ENCODE measurements around the gene CEBPG. TPM values are rescaled to one million over a fixed set of nuclear protein-coding genes. Genes with fewer than 3 reads are reported as not detected.

CEBPG gene
- total RNA-seq, 1 donor from 2014 or later: 21.2 TPM

DNA sequence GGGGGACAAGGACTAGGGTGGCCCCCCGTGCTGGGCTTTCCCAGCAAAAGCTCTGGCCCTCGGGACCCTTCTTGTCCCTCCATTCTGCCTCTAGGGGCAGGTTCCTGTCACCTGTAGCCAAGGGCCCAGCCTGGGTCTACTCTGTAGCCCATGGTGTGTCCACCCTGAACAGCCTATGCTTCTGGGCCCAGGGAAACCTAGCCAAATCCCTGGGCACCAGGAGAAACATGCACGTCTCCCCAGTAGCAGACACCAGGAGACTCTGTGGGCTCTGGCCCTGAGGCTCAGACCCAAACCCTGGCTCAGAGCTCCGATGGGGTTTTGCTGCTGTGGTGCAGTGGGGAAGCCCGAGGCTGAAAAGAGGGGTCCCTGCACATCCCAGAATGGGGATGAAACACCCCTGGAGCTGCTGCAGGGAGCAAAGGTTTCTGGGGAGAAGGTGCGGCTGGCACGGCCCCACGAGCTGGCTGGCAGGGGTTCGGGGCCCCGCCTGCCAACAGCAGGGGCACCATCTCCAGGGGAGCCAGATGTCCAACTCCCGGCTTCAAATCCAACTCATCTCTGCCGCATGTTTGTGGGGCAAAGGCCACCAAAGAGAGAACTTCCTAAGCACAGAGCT, 18.2 kb downstream of the CEBPG start:
- ATAC-seq: no peak
- peak; percentile 56 for DNase-seq (ENCODE audit: low spot score)
- intact Hi-C loops (cut with DNase I): loop anchor here (2.0 kb wide), 1 partner anchor 17 kb away; no protein-coding TSS in a partner anchor

GRCh38 chr19:33392341-33393285, 19.1 kb downstream of the CEBPG start:
- intact Hi-C loops (cut with DNase I): loop anchor here (2.0 kb wide), 1 partner anchor 16 kb away; no protein-coding TSS in a partner anchor
- no peak for ATAC-seq
- peak; percentile 62 for DNase-seq (ENCODE audit: low spot score)

DNA sequence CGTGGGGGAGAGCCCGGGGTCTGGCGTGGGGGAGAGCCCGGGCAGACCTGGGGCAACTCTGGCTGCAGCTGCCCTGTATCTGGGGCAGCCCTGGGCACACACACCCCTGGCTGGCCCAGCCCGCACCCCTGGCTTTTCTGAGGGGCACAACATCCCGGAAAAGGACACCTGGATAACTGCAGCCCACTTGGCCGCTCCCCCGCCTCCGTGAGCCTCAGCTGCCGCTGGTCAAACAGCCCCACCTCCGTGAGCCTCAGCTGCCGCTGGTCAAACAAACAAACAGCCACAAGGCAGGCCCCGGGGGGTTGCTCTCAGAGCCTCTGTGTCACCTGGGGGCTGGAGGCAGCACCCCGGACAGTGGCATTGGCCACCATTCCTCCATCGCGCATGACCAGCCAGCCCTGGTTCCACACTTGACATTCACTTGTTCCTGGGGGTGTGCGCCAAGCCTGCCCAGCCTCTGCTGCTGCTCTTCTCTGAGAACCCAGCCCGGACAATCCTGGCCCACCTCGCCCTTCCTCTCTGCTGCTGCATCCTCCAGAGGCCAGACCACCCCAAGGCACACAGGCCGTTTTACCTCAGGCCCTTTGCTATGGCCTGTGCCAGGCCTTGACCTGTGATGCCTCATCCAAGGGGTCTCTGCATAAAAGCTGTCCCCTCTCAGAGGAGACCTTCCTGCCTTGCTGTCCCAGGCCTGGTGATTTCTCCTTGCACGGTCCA, 19.9 kb downstream of the CEBPG start:
- intact Hi-C loops (cut with DNase I): loop anchor here (2.0 kb wide), 1 partner anchor 15 kb away; no protein-coding TSS in a partner anchor
- DNase-seq (ENCODE audit: low spot score) (peak; percentile 63), ATAC-seq (no peak)

- ATAC-seq (peak; percentile 67), DNase-seq (ENCODE audit: low spot score) (peak; percentile 59)
- intact Hi-C loops (cut with DNase I): no loop called here
Measured at GRCh38 chr19:33394006-33394722, 20.7 kb downstream of the CEBPG start.

GRCh38 chr19:33394723-33395560, 21.4 kb downstream of the CEBPG start:
- intact Hi-C loops (cut with DNase I): no loop called here
- DNase-seq (ENCODE audit: low spot score) (no peak), ATAC-seq (no peak)

DNA sequence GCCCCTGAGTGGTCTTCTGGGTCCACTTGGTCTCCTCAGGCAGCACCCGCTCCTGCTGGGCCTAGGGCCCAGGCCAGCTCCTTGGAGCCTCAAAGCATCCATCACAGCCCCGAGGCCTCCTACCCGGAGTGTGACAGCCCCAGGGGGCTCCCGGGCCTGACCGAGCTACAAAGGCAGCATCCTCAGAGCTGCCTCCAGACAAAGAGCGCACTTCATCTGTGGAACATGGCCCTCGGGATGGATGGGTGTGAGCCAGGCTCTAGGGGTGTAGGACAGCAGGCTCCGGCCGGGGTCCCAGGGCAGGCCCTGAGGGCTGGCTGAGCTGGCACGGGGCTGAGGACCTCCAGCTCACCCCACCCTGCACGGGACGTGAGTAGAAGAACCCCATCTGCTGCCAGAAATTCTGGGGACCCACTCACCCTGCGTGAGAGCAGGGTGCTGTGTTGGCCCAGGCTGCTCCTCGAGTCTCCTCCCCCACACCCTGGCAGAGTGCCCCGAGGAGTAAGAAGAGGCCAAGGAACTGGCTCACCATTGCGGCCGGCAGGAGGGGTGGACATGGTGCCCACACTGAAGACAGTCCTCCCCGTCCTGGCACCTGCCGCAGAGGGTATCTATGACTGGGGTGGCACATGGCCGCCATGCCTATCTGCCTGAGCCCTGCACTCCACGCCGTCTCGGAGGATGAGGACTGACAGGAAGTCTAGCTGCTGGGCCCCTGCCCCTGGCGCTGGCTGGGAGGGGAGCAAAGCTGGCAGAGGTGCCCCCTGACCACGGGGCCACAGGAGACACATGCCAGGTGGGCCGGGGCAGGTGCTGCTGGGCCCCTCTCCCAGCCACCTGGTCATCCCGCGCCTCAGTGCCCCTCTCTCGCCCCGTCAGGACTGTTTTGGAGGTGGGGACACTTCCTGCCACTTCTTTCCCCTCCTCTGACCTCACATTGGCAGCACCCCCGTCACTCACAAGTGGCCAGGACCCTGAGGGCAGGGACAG, 22.3 kb downstream of the CEBPG start:
- intact Hi-C loops (cut with DNase I): no loop called here
- ATAC-seq (peak; percentile 16), DNase-seq (ENCODE audit: low spot score) (peak; percentile 86)

DNA sequence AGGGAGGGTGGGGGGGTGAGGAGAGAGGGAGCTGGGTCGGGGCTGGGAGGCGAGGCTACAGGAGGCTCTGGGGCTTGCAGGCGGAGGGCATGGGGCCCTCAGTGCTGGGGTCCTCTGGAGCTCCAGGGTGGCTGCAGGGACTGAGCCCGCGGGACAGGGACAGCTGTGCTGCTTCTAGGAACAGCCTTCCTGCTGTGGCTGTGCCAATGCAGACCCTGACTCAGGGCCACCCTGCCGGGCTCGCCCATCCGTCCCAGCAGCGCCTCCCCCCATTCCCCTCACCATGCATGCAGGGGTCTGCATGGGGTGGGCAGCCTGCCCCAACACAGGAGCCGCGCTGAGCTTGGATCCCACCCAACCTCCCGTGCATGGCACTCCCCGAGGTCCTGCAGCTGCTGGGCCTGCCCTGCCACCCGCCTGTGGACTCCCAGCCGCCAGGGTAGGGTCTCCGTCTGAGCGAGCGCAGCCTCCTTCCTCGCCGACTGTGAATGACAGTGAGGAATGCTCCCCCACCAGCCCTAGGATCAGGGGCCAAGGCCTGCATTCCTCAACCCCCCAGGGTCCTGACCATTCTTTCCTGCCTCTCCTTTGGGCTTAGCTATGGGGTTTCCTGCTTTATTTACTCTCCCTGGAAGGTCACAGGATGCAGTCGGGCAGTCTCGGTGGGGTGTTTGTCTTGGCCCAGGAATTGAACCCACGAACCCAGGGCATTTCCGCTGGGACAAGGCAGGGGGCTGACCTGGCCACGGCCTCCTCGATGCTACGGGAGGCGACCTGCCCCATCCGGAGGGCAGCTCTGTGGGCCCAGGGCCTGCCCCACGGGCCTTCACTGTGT, 23.4 kb downstream of the CEBPG start:
- intact Hi-C loops (cut with DNase I): no loop called here
- ATAC-seq (no peak), DNase-seq (ENCODE audit: low spot score) (peak; percentile 57)

DNA sequence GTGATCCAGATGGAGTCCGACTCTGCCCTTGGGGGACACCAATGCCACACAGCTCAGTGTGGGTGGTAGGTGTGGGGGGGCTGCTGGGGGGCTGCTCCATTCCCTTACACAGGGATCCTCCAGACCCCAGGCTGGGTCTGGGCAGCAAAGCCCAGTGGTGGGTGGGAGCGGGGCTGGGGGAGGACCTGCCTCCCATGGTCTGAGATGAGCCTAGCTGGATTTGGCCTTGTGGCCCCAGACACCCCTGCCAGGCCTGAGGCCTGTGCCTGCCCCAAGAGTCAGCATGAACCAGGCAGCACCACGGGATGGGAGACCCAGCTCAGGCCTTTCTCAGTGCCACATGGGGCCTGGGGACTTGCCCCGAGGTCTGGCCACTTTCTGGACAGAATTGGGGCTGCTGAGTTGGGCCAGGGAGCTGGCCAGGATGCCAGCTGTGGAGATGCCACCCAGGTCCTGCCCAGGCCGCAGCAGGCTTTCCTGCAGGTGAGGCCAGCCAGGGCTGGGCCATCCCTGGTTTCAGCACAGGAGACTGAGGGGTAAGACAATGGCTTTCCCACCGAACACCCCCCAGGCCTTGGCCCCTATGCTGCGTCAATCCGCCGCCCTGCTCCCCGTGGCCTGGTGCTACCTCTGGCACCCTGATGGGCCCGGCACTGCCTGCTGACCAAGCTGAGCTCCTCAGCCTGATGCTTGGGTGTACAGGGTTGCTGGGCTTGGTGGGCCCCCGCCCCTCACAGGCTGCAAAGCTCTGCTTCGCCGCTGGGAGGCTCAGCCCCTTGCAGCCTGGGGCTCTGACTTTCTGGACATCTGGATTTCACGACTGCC, 24.2 kb downstream of the CEBPG start:
- intact Hi-C loops (cut with DNase I): no loop called here
- DNase-seq (ENCODE audit: low spot score): peak; percentile 60

GRCh38 chr19:33398361-33399060, 25.0 kb downstream of the CEBPG start:
- peak; percentile 37 for DNase-seq (ENCODE audit: low spot score)
- ATAC-seq: no peak
- intact Hi-C loops (cut with DNase I): no loop called here

More for the DNA sequence above, 24.2 kb downstream of the CEBPG start:
- ATAC-seq: no peak

DNA sequence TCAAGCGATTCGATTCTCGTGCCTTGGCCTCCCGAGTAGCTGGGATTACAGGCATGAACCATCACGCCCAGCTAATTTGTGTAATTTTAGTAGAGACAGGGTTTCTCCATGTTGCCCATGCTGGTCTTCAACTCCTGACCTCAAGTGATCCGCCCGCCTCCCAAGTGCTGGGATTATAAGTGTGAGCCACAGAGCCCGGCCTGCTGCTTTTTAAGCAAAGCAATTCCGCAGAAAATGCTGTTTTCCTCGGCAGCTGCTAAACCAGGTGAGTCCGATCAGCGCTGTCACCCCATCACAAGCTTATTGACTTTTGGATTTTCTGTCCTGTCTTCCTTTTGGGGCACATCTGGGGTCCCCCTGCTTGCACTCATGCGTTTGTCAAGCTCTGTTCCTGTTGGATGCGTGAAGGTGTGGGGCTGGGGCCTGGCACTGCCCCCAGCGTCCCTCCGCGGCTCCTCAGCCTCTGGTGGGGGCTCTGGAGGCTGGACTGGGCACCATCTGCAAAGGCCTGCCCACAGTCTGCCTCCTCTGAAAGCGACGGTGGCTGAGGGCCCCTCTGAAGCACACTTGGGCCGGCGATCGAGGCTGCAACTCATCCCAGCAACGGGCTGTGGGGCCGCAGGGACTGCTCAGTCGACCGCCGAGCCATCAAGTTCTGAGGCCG, 25.7 kb downstream of the CEBPG start:
- intact Hi-C loops (cut with DNase I): no loop called here
- peak; percentile 45 for DNase-seq (ENCODE audit: low spot score)
- no peak for ATAC-seq

- intact Hi-C loops (cut with DNase I): loop anchor here (10.0 kb wide), 1 partner anchor 95 kb away; the partner anchor contains the start of gene CEBPA
- DNase-seq (ENCODE audit: low spot score) (peak; percentile 51), ATAC-seq (no peak)
Measured at GRCh38 chr19:33399745-33400681, 26.5 kb downstream of the CEBPG start.

- ATAC-seq (no peak), DNase-seq (ENCODE audit: low spot score) (peak; percentile 52)
- intact Hi-C loops (cut with DNase I): loop anchor here (10.0 kb wide), 1 partner anchor 96 kb away; the partner anchor contains the start of gene CEBPA
Measured at GRCh38 chr19:33400856-33401682, 27.6 kb downstream of the CEBPG start.
